Liver (tissue), 9 donors: ENCODE measurements around the gene NCAPH2. TPM values are rescaled to one million over a fixed set of nuclear protein-coding genes. Genes with fewer than 3 reads are reported as not detected.

Source experiments
- DNase-seq: peaks from one replicate; pipeline ENCODE4 v3.0.0-alpha.2; 2017; ENCODE audit warnings: low spot score
- H3K27ac ChIP-seq, 2 donors: one replicate each; pipeline ENCODE4 v1.7.0; 2013; ENCODE audit warnings: inconsistent platforms in 2 of 2, low read length in 2 of 2, control low read depth in 1 of 2, low read depth in 1 of 2, mild to moderate bottlenecking in 1 of 2
- H3K27me3 ChIP-seq, 4 donors: one replicate each; pipeline versions ENCODE4 v1.6.1 to v1.7.0; 2013; ENCODE audit warnings: low read length in 3 of 4, inconsistent platforms in 1 of 4, mild to moderate bottlenecking in 1 of 4, moderate library complexity in 1 of 4; ENCODE audit not compliant: control insufficient read depth in 4 of 4, insufficient read depth in 4 of 4
- H3K36me3 ChIP-seq, 4 donors: one replicate each; pipeline versions ENCODE4 v1.6.1 to v1.7.0; 2013; ENCODE audit warnings: low read length in 3 of 4, mild to moderate bottlenecking in 3 of 4, low read depth in 1 of 4, moderate library complexity in 1 of 4; ENCODE audit not compliant: control insufficient read depth in 4 of 4, insufficient read depth in 3 of 4
- H3K4me1 ChIP-seq, 4 donors: one replicate each; pipeline versions ENCODE4 v1.6.1 to v1.7.0; 2013; ENCODE audit warnings: low read length in 3 of 4, mild to moderate bottlenecking in 3 of 4, moderate library complexity in 1 of 4; ENCODE audit not compliant: control insufficient read depth in 4 of 4, insufficient read depth in 4 of 4
- H3K4me3 ChIP-seq, 3 donors: one replicate each; pipeline versions ENCODE4 v1.6.1 to v1.7.0; 2013; ENCODE audit warnings: low read length in 3 of 3, control low read depth in 1 of 3, low read depth in 1 of 3, mild to moderate bottlenecking in 1 of 3
- H3K9ac ChIP-seq, 2 donors: one replicate each; pipeline ENCODE4 v1.7.0; 2013; ENCODE audit warnings: low read length in 2 of 2, mild to moderate bottlenecking in 2 of 2, moderate library complexity in 2 of 2, control low read depth in 1 of 2, low read depth in 1 of 2
- H3K9me3 ChIP-seq, 4 donors: one replicate each; pipeline versions ENCODE4 v1.6.1 to v1.7.0; 2013; ENCODE audit warnings: low read length in 3 of 4; ENCODE audit not compliant: control insufficient read depth in 4 of 4
- EGR1 ChIP-seq, 2 donors: IDR thresholded peaks; 2 replicates each; pipeline ENCODE4 v1.6.1; 2016 to 2018; ENCODE audit warnings: antibody characterized with exemption in 2 of 2, low read depth in 2 of 2
- FOXA2 ChIP-seq: IDR thresholded peaks from 2 replicates; pipeline ENCODE4 v1.6.1; 2016; ENCODE audit warnings: antibody characterized with exemption
- GABPA ChIP-seq, 2 donors: IDR thresholded peaks in 1 of 2; conservative IDR thresholded peaks in 1 of 2; 2 replicates each; pipeline ENCODE4 v1.6.1; 2016; ENCODE audit warnings: antibody characterized with exemption in 2 of 2, mild to moderate bottlenecking in 1 of 2, moderate library complexity in 1 of 2
- HNF4A ChIP-seq, 2 donors: conservative IDR thresholded peaks; 2 replicates each; pipeline ENCODE4 v1.6.1; 2016; ENCODE audit warnings: antibody characterized with exemption in 2 of 2, mild to moderate bottlenecking in 2 of 2
- HNF4G ChIP-seq: IDR thresholded peaks from 2 replicates; pipeline ENCODE4 v1.6.1; 2016; ENCODE audit warnings: antibody characterized with exemption
- JUND ChIP-seq, 2 donors: IDR thresholded peaks; 2 replicates each; pipeline ENCODE4 v1.6.1; 2016; ENCODE audit warnings: antibody characterized with exemption in 2 of 2
- NR2F2 ChIP-seq: IDR thresholded peaks from 2 replicates; pipeline ENCODE4 v1.6.1; 2016; ENCODE audit warnings: antibody characterized with exemption
- RAD21 ChIP-seq, 2 donors: IDR thresholded peaks; 2 replicates each; pipeline ENCODE4 v1.6.1; 2016; ENCODE audit warnings: antibody characterized with exemption in 2 of 2, mild to moderate bottlenecking in 2 of 2
- RXRA ChIP-seq, 2 donors: IDR thresholded peaks; 2 replicates each; pipeline ENCODE4 v1.6.1; 2017 to 2018; ENCODE audit warnings: antibody characterized with exemption in 2 of 2, mild to moderate bottlenecking in 1 of 2
- SP1 ChIP-seq: IDR thresholded peaks from 2 replicates; pipeline ENCODE4 v1.6.1; 2018; ENCODE audit warnings: antibody characterized with exemption, mild to moderate bottlenecking
- TAF1 ChIP-seq: conservative IDR thresholded peaks from 2 replicates; pipeline ENCODE4 v1.6.1; 2016; ENCODE audit warnings: antibody characterized with exemption, mild to moderate bottlenecking
- ZBTB33 ChIP-seq: IDR thresholded peaks from 2 replicates; pipeline ENCODE4 v1.6.1; 2016; ENCODE audit warnings: antibody characterized with exemption
- WGBS: extraction: QIAGEN DNeasy Blood & Tissue Kit; methylation state at CpG from one replicate; pipeline ENCODE4 v1.1.7; 2013; 5-methylcytosine and 5-hydroxymethylcytosine counted together
- polyA plus RNA-seq, 2 donors: library from polyadenylated mRNA; stranded (reverse) in 1 of 2; unstranded in 1 of 2; fragments of 200-250 nt in 1 of 2; fragments of >200 nt in 1 of 2; fragmentation: Nextera tagmentation in 1 of 2; extraction: Ambion mirVana in 1 of 2; gene quantifications; one replicate each; pipeline versions ENCODE4 v1.2.1 to v1.2.3, GENCODE V29; 2013 to 2015
- total RNA-seq, 2 donors: library from RNA; depleted of rRNA; stranded (reverse); fragments of >200 nt; gene quantifications; one replicate each; pipeline ENCODE4 v1.2.3, GENCODE V29; 2014
- TF ChIP-seq, protein P1 (sequence below): IDR thresholded peaks from 2 replicates; pipeline ENCODE4 v1.6.1; 2016; ENCODE audit warnings: antibody characterized with exemption
- TF ChIP-seq, protein P2 (sequence below): fragments of 150-350 bp; IDR thresholded peaks from 2 replicates; pipeline ENCODE4 v1.5.1; 2017; ENCODE audit warnings: improper control_type of control experiment, low read depth, low read length; ENCODE audit not compliant: missing input control
- TF ChIP-seq, protein P3 (sequence below): IDR thresholded peaks from 2 replicates; pipeline ENCODE4 v1.6.1; 2016; ENCODE audit warnings: antibody characterized with exemption, mild to moderate bottlenecking
- TF ChIP-seq, protein P4 (sequence below): IDR thresholded peaks from 2 replicates; pipeline ENCODE4 v1.6.1; 2016; ENCODE audit warnings: antibody characterized with exemption
- donor health status: healthy.
- donor health status: healthy.
- donor health status: healthy.
- donor health status: healthy.
- donor health status: healthy.

Gene NCAPH2
- total and polyA plus RNA-seq, 4 donors, result 12.0 to 30.8 (median 13.9) TPM

DNA sequence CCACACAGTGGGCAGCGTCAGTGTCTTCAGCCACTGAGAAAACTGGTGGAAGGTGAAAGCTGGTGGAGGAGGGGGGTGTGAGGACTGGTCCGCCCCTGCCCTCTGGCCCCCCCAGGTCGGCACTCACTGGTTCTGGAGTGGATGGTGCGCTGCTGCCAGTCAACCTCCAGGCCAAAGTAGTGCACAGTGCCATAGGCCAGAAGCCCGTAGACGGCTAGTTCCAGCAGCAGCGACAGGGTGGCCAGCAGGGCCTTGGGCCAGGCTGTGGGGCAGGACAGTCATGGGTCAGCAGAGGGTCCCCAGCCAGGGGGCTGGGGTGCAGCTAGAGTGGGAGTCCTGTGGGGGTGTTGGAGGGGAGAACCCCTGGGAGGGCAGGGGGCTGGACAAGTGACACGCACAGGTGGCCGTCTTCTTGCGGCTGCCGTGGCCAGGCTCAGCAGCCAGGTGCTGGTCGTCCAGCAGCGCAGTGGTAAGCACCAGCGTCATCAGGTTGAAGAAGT lies 2.7 kb upstream of the NCAPH2 start:
- Histone ChIP-seq H3K9ac (no peak overlapping the region), H3K27me3 (no peaks in the 10 kb centered on the region), H3K36me3 (peaks cover 0 to 21% (median 7%) of the 10 kb centered on the region in 4 donors), H3K4me1 (peaks cover 11 to 27% (median 24%) of the 10 kb centered on the region in 4 donors), H3K4me3 (no peak overlapping the region), H3K9me3 (no peaks in the 10 kb centered on the region), H3K27ac (no peak overlapping the region)
- 95% methylated on average over 14 of the region's 14 CpGs for WGBS
- TF ChIP-seq FOXA2 (no peak), TAF1 (no peak), SP1 (no peak), HNF4A (conservative IDR thresholded peaks at IDR 0.05) (no peak), RAD21 (IDR thresholded peaks at IDR 0.05) (no peak), JUND (IDR thresholded peaks at IDR 0.05) (no peak), HNF4G (no peak), NR2F2 (no peak), GABPA (IDR thresholded peaks at IDR 0.05 in 1 of 2, conservative IDR thresholded peaks at IDR 0.05 in 1 of 2) (no peak), RXRA (IDR thresholded peaks at IDR 0.05) (no peak), EGR1 (IDR thresholded peaks at IDR 0.05; ENCODE audit: low read depth in 2 of 2) (no peak), ZBTB33 (no peak)
- TF ChIP-seq, protein P1, sequence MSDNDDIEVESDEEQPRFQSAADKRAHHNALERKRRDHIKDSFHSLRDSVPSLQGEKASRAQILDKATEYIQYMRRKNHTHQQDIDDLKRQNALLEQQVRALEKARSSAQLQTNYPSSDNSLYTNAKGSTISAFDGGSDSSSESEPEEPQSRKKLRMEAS, result no peak
- TF ChIP-seq, protein P2, sequence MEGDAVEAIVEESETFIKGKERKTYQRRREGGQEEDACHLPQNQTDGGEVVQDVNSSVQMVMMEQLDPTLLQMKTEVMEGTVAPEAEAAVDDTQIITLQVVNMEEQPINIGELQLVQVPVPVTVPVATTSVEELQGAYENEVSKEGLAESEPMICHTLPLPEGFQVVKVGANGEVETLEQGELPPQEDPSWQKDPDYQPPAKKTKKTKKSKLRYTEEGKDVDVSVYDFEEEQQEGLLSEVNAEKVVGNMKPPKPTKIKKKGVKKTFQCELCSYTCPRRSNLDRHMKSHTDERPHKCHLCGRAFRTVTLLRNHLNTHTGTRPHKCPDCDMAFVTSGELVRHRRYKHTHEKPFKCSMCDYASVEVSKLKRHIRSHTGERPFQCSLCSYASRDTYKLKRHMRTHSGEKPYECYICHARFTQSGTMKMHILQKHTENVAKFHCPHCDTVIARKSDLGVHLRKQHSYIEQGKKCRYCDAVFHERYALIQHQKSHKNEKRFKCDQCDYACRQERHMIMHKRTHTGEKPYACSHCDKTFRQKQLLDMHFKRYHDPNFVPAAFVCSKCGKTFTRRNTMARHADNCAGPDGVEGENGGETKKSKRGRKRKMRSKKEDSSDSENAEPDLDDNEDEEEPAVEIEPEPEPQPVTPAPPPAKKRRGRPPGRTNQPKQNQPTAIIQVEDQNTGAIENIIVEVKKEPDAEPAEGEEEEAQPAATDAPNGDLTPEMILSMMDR, result no peak
- TF ChIP-seq, protein P3, sequence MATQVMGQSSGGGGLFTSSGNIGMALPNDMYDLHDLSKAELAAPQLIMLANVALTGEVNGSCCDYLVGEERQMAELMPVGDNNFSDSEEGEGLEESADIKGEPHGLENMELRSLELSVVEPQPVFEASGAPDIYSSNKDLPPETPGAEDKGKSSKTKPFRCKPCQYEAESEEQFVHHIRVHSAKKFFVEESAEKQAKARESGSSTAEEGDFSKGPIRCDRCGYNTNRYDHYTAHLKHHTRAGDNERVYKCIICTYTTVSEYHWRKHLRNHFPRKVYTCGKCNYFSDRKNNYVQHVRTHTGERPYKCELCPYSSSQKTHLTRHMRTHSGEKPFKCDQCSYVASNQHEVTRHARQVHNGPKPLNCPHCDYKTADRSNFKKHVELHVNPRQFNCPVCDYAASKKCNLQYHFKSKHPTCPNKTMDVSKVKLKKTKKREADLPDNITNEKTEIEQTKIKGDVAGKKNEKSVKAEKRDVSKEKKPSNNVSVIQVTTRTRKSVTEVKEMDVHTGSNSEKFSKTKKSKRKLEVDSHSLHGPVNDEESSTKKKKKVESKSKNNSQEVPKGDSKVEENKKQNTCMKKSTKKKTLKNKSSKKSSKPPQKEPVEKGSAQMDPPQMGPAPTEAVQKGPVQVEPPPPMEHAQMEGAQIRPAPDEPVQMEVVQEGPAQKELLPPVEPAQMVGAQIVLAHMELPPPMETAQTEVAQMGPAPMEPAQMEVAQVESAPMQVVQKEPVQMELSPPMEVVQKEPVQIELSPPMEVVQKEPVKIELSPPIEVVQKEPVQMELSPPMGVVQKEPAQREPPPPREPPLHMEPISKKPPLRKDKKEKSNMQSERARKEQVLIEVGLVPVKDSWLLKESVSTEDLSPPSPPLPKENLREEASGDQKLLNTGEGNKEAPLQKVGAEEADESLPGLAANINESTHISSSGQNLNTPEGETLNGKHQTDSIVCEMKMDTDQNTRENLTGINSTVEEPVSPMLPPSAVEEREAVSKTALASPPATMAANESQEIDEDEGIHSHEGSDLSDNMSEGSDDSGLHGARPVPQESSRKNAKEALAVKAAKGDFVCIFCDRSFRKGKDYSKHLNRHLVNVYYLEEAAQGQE, result no peak
- TF ChIP-seq, protein P4, sequence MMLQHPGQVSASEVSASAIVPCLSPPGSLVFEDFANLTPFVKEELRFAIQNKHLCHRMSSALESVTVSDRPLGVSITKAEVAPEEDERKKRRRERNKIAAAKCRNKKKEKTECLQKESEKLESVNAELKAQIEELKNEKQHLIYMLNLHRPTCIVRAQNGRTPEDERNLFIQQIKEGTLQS, result no peak
- no peak for DNase-seq
